Aorta (tissue), 5 donors: ENCODE results near the gene XAB2. TPM values are rescaled to one million over a fixed set of nuclear protein-coding genes. Genes with fewer than 3 reads are reported as not detected.

ENCODE experiments used
- ATAC-seq: fragments of 200-7000 bp; cut with Tn5 transposase; one replicate; pipeline ENCODE4 v1.9.1; 2022; ENCODE audit warnings: moderate library complexity; ENCODE audit not compliant: low FRiP score
- DNase-seq, 2 donors: peaks; one replicate each; pipeline ENCODE4 v3.0.0-alpha.2; 2020
- H3K27ac ChIP-seq, 2 donors: one replicate each; pipeline ENCODE4 v1.5.1; 2013; ENCODE audit warnings: low read length in 2 of 2, mild to moderate bottlenecking in 2 of 2, moderate library complexity in 2 of 2, control low read depth in 1 of 2, inconsistent platforms in 1 of 2, low read depth in 1 of 2
- H3K27me3 ChIP-seq, 2 donors: one replicate each; pipeline ENCODE4 v1.6.1; 2013; ENCODE audit warnings: control low read depth in 1 of 2, low read length in 1 of 2, mild to moderate bottlenecking in 1 of 2, moderate library complexity in 1 of 2; ENCODE audit not compliant: insufficient read depth in 2 of 2, control insufficient read depth in 1 of 2
- H3K36me3 ChIP-seq, 2 donors: one replicate each; pipeline ENCODE4 v1.6.1; 2013; ENCODE audit warnings: control low read depth in 1 of 2, low read length in 1 of 2, mild to moderate bottlenecking in 1 of 2; ENCODE audit not compliant: insufficient read depth in 2 of 2, control insufficient read depth in 1 of 2
- H3K4me1 ChIP-seq, 2 donors: one replicate each; pipeline ENCODE4 v1.6.1; 2013; ENCODE audit warnings: low read length in 2 of 2, control low read depth in 1 of 2, mild to moderate bottlenecking in 1 of 2, moderate library complexity in 1 of 2; ENCODE audit not compliant: insufficient read depth in 2 of 2, control insufficient read depth in 1 of 2
- H3K4me3 ChIP-seq, 2 donors: one replicate each; pipeline ENCODE4 v1.5.1; 2013; ENCODE audit warnings: low read length in 2 of 2, control low read depth in 1 of 2, mild to moderate bottlenecking in 1 of 2
- H3K9me3 ChIP-seq: one replicate; pipeline ENCODE4 v1.6.1; 2013; ENCODE audit warnings: mild to moderate bottlenecking, low read length; ENCODE audit not compliant: control insufficient read depth
- WGBS, 2 donors: extraction: QIAGEN DNeasy Blood & Tissue Kit; methylation state at CpG; one replicate each; pipeline ENCODE4 v1.1.7; 2013; 5-methylcytosine and 5-hydroxymethylcytosine counted together
- intact Hi-C, 2 donors: fragments of 100-400 bp; cut with DNase I; formaldehyde crosslinking; loops; one replicate each; pipeline versions ENCODE4 v1.14.2 to v1.15.0; 2022
- polyA plus RNA-seq, 2 donors: library from polyadenylated mRNA; stranded (reverse); fragments of 200-250 nt; gene quantifications; one replicate each; pipeline ENCODE4 v1.2.3, GENCODE V29; 2013
- total RNA-seq, 2 donors: library from RNA; stranded (reverse); fragmentation: NEBNext Ultra II Directional; extraction: Animal tissue kit (Norgen Biotek cat#: 25700); gene quantifications; one replicate each; pipeline ENCODE4 v1.2.1, GENCODE V29; 2021
- donor health status: healthy with polysubstance abuse.
- donor health status: Bipolar disorder and iron deficiency.
- donor health status: DM: no; HTN: no; CAD: no.
- donor health status: DM: no; HTN: no; CAD: no.
- donor health status: DM: yes; HTN: yes; CAD: no.

The XAB2 gene
- total and polyA plus RNA-seq, 4 donors, result 17.0 to 93.8 (median 29.7) TPM

- Histone ChIP-seq H3K27me3 (no peaks in the 10 kb centered on the region), H3K36me3 (no peaks in the 10 kb centered on the region), H3K9me3 (no peaks in the 10 kb centered on the region), H3K4me1 (no peaks in the 10 kb centered on the region), H3K4me3 (no peak overlapping the region), H3K27ac (no peak overlapping the region)
- 39 to 45% methylated on average over 14 of the region's 14 CpGs for WGBS, 2 donors
- intact Hi-C loops, result loop anchor here in 1 of 2 donors (10.0 kb wide), 1 partner anchor 138 kb away; no protein-coding TSS in a partner anchor
- DNase-seq (peak in 1 of 2 donors; percentile 55), ATAC-seq (no peak)
These were observed 27.9 kb upstream of the XAB2 start for GRCh38 chr19:7657131-7657751.

- Histone ChIP-seq H3K4me1 (no peaks in the 10 kb centered on the region), H3K27ac (no peak overlapping the region), H3K36me3 (no peaks in the 10 kb centered on the region), H3K4me3 (no peak overlapping the region), H3K9me3 (no peaks in the 10 kb centered on the region), H3K27me3 (no peaks in the 10 kb centered on the region)
- intact Hi-C loops, result loop anchor here in 1 of 2 donors (10.0 kb wide), 1 partner anchor 139 kb away; no protein-coding TSS in a partner anchor
- ATAC-seq, result no peak
- WGBS, 2 donors, result 70% methylated on average over 8 of the region's 8 CpGs
- DNase-seq, result no peak
These were observed 26.2 kb upstream of the XAB2 start for GRCh38 chr19:7655581-7655980.

- WGBS, 2 donors, result 19 to 25% methylated on average over 8 of the region's 8 CpGs
- DNase-seq (no peak), ATAC-seq (no peak)
- no peak overlapping the region for H3K27ac ChIP-seq
- intact Hi-C loops, result loop anchor here (5.0 to 10.0 kb wide), 2 partner anchors 140 to 143 kb away; no protein-coding TSS in a partner anchor
- H3K4me1 ChIP-seq, result no peaks in the 10 kb centered on the region
- no peaks in the 10 kb centered on the region for H3K36me3 ChIP-seq
- H3K9me3 ChIP-seq, result no peaks in the 10 kb centered on the region
- no peaks in the 10 kb centered on the region for H3K27me3 ChIP-seq
- H3K4me3 ChIP-seq, result no peak overlapping the region
These were observed 25.1 kb upstream of the XAB2 start for GRCh38 chr19:7654401-7654800.

GRCh38 chr19:7652061-7652641 is 22.8 kb upstream of the XAB2 start:
- Histone ChIP-seq H3K4me1 (no peaks in the 10 kb centered on the region), H3K27ac (no peak overlapping the region), H3K9me3 (no peaks in the 10 kb centered on the region), H3K4me3 (no peak overlapping the region), H3K36me3 (no peaks in the 10 kb centered on the region), H3K27me3 (no peaks in the 10 kb centered on the region)
- peak; percentile 86 to 95 for DNase-seq
- intact Hi-C loops, result loop anchor here (1.0 to 10.0 kb wide), 3 partner anchors 28 to 145 kb away; partner anchors contain the start of gene TRAPPC5 (in 1 of the 2)
- ATAC-seq, result peak; percentile 88
- 3 to 4% methylated on average over 28 of the region's 28 CpGs for WGBS, 2 donors

GRCh38 chr19:7650148-7650547 is 20.8 kb upstream of the XAB2 start:
- ATAC-seq (no peak), DNase-seq (no peak)
- Histone ChIP-seq H3K27me3 (no peaks in the 10 kb centered on the region), H3K27ac (no peak overlapping the region), H3K9me3 (no peaks in the 10 kb centered on the region), H3K36me3 (no peaks in the 10 kb centered on the region), H3K4me3 (no peak overlapping the region), H3K4me1 (no peaks in the 10 kb centered on the region)
- WGBS, 2 donors, result 41 to 42% methylated on average over 2 of the region's 2 CpGs
- intact Hi-C loops, result loop anchor here (2.0 to 10.0 kb wide), 3 partner anchors 29 to 147 kb away; no protein-coding TSS in a partner anchor

- no peak overlapping the region for H3K27ac ChIP-seq
- intact Hi-C loops, result no loop called here
- H3K4me3 ChIP-seq, result no peak overlapping the region
- no peaks in the 10 kb centered on the region for H3K9me3 ChIP-seq
- ATAC-seq (no peak), DNase-seq (no peak)
- no peaks in the 10 kb centered on the region for H3K27me3 ChIP-seq
- no peaks in the 10 kb centered on the region for H3K4me1 ChIP-seq
- 79% methylated on average over 15 of the region's 15 CpGs for WGBS, 2 donors
- no peaks in the 10 kb centered on the region for H3K36me3 ChIP-seq
These were observed 19.1 kb upstream of the XAB2 start for GRCh38 chr19:7648265-7649014.

GRCh38 chr19:7647156-7647555 is 17.8 kb upstream of the XAB2 start:
- Histone ChIP-seq H3K9me3 (no peaks in the 10 kb centered on the region), H3K4me3 (no peak overlapping the region), H3K36me3 (no peaks in the 10 kb centered on the region), H3K27ac (no peak overlapping the region), H3K27me3 (no peaks in the 10 kb centered on the region), H3K4me1 (no peaks in the 10 kb centered on the region)
- intact Hi-C loops, result no loop called here
- ATAC-seq (no peak), DNase-seq (no peak)
- 87 to 90% methylated on average over 26 of the region's 26 CpGs for WGBS, 2 donors

- intact Hi-C loops, result no loop called here
- no peaks in the 10 kb centered on the region for H3K36me3 ChIP-seq
- no peaks in the 10 kb centered on the region for H3K4me1 ChIP-seq
- no peak overlapping the region for H3K4me3 ChIP-seq
- ATAC-seq (no peak), DNase-seq (no peak)
- H3K27ac ChIP-seq, result no peak overlapping the region
- 72 to 81% methylated on average over 8 of the region's 8 CpGs for WGBS, 2 donors
- no peaks in the 10 kb centered on the region for H3K9me3 ChIP-seq
- no peaks in the 10 kb centered on the region for H3K27me3 ChIP-seq
These were observed 17.0 kb upstream of the XAB2 start for GRCh38 chr19:7646426-7646700.
